ENCODE measurements around the gene FBH1. TPM values are rescaled to one million over a fixed set of nuclear protein-coding genes. Genes with fewer than 3 reads are reported as not detected.

The FBH1 gene
- total and polyA plus RNA-seq, 8 donors: 74.7 to 96.1 (median 85.0) TPM

GRCh38 chr10:5949009-5949759, 59.1 kb downstream of the FBH1 start:
- peaks cover 0 to 23% of the 10 kb centered on the region in 2 donors for H3K36me3 ChIP-seq
- no peak overlapping the region for H3K4me3 ChIP-seq
- peaks cover 11 to 69% of the 10 kb centered on the region in 2 donors for H3K4me1 ChIP-seq
- DNase-seq: peak in 3 of 4 donors; percentile 68 to 79 (median 73)
- intact Hi-C loops (cut with DNase I): loop anchor here in 1 of 2 donors (5.0 kb wide), 1 partner anchor 138 kb away; the partner anchor contains the start of gene RBM17
- peak; percentile 55 for ATAC-seq
- no peaks in the 10 kb centered on the region for H3K9me3 ChIP-seq
- peak overlapping the region in 1 of 2 donors; percentile 57 for H3K27ac ChIP-seq
- H3K27me3 ChIP-seq: no peaks in the 10 kb centered on the region
- TF ChIP-seq CTCF (IDR thresholded peaks at IDR 0.05): peak; percentile 42

GRCh38 chr10:5951167-5951711, 61.2 kb downstream of the FBH1 start:
- DNase-seq (peak in 2 of 4 donors; percentile 71 to 78), ATAC-seq (peak; percentile 93)
- no peaks in the 10 kb centered on the region for H3K9me3 ChIP-seq
- H3K27ac ChIP-seq: peak overlapping the region; percentile 57 to 69
- H3K4me1 ChIP-seq: peaks cover 11 to 48% of the 10 kb centered on the region in 2 donors
- intact Hi-C loops (cut with DNase I): no loop called here
- TF ChIP-seq CTCF (IDR thresholded peaks at IDR 0.05): no peak
- H3K36me3 ChIP-seq: peaks cover 0 to 38% of the 10 kb centered on the region in 2 donors
- H3K27me3 ChIP-seq: no peaks in the 10 kb centered on the region
- no peak overlapping the region for H3K4me3 ChIP-seq

- peaks cover 0 to 43% of the 10 kb centered on the region in 2 donors for H3K36me3 ChIP-seq
- no peaks in the 10 kb centered on the region for H3K9me3 ChIP-seq
- DNase-seq (no peak), ATAC-seq (no peak)
- H3K4me1 ChIP-seq: peaks cover 7 to 42% of the 10 kb centered on the region in 2 donors
- no peak overlapping the region for H3K4me3 ChIP-seq
- intact Hi-C loops (cut with DNase I): no loop called here
- no peaks in the 10 kb centered on the region for H3K27me3 ChIP-seq
- TF ChIP-seq CTCF (IDR thresholded peaks at IDR 0.05): no peak
- peak overlapping the region; percentile 57 to 69 for H3K27ac ChIP-seq
Measured at GRCh38 chr10:5951721-5952407, 61.8 kb downstream of the FBH1 start.

GRCh38 chr10:5952731-5953385, 62.8 kb downstream of the FBH1 start:
- H3K27ac ChIP-seq: no peak overlapping the region
- H3K9me3 ChIP-seq: no peaks in the 10 kb centered on the region
- DNase-seq (peak in 1 of 4 donors; percentile 22), ATAC-seq (no peak)
- peaks cover 0 to 48% of the 10 kb centered on the region in 2 donors for H3K36me3 ChIP-seq
- H3K27me3 ChIP-seq: no peaks in the 10 kb centered on the region
- no peak for TF ChIP-seq CTCF (IDR thresholded peaks at IDR 0.05)
- H3K4me3 ChIP-seq: no peak overlapping the region
- peaks cover 5 to 37% of the 10 kb centered on the region in 2 donors for H3K4me1 ChIP-seq
- intact Hi-C loops (cut with DNase I): no loop called here

Measured in left lung (tissue), 10 donors.